LHCN-M2 (cell line): Measurements from ENCODE around the gene EMC8. TPM values are rescaled to one million over a fixed set of nuclear protein-coding genes. Genes with fewer than 3 reads are reported as not detected.

Experiments used
- DNase-seq: peaks from one replicate; pipeline ENCODE4 v3.0.0-alpha.2; 2012; ENCODE audit warnings: low read depth
- total RNA-seq: library from RNA; depleted of rRNA; stranded (reverse); fragments of >200 nt; gene quantifications from 2 replicates; pipeline ENCODE4 v1.2.3, GENCODE V29; 2014

The EMC8 gene
- total RNA-seq, 1 experiment from 2014 or later: 50.1 TPM

- no peak for DNase-seq
Observed at GRCh38 chr16:85784813-85785212, 14.5 kb downstream of the EMC8 start.

- DNase-seq: no peak
Observed at GRCh38 chr16:85783441-85783840, 15.9 kb downstream of the EMC8 start.

- no peak for DNase-seq
Observed at GRCh38 chr16:85782451-85782850, 16.9 kb downstream of the EMC8 start.

- DNase-seq: no peak
Observed at GRCh38 chr16:85781695-85782370, 17.5 kb downstream of the EMC8 start.

- no peak for DNase-seq
Observed at GRCh38 chr16:85781156-85781555, 18.2 kb downstream of the EMC8 start.

- no peak for DNase-seq
Observed at GRCh38 chr16:85780281-85780680, 19.1 kb downstream of the EMC8 start.

GRCh38 chr16:85778873-85779272, 20.5 kb downstream of the EMC8 start:
- DNase-seq: no peak

- peak; percentile 41 for DNase-seq
Observed at GRCh38 chr16:85777583-85778310, 21.6 kb downstream of the EMC8 start.

GRCh38 chr16:85774811-85775210, 24.5 kb downstream of the EMC8 start:
- no peak for DNase-seq

- DNase-seq: no peak
Observed at GRCh38 chr16:85774136-85774535, 25.2 kb downstream of the EMC8 start.

- DNase-seq: no peak
Observed at GRCh38 chr16:85773044-85773443, 26.3 kb downstream of the EMC8 start.

- DNase-seq: no peak
Observed at GRCh38 chr16:85770741-85771140, 28.6 kb downstream of the EMC8 start.

GRCh38 chr16:85768199-85768598, 31.1 kb downstream of the EMC8 start:
- no peak for DNase-seq

GRCh38 chr16:85767531-85767930, 31.8 kb downstream of the EMC8 start:
- peak; percentile 89 for DNase-seq

GRCh38 chr16:85765767-85766166, 33.6 kb downstream of the EMC8 start:
- DNase-seq: no peak

GRCh38 chr16:85765211-85765610, 34.1 kb downstream of the EMC8 start:
- no peak for DNase-seq

- no peak for DNase-seq
Observed at GRCh38 chr16:85763616-85764015, 35.7 kb downstream of the EMC8 start.

- DNase-seq: no peak
Observed at GRCh38 chr16:85762970-85763369, 36.4 kb downstream of the EMC8 start.

GRCh38 chr16:85761861-85762260, 37.5 kb downstream of the EMC8 start:
- no peak for DNase-seq

- no peak for DNase-seq
Observed at GRCh38 chr16:85759631-85760419, 39.5 kb downstream of the EMC8 start.

GRCh38 chr16:85759136-85759535, 40.2 kb downstream of the EMC8 start:
- no peak for DNase-seq

- DNase-seq: peak; percentile 79
Observed at GRCh38 chr16:85757341-85757822, 42.0 kb downstream of the EMC8 start.
